GM06990 (cell line): ENCODE data around the gene PARN.
"Not testable (repeated sequence)": the region's sequence is repeated elsewhere in the genome, so short reads cannot be mapped to it uniquely, and the experiment has no call there.

Experiments
- DNase-seq: peaks from one replicate; pipeline ENCODE4 v3.0.0-alpha.2; 2011; ENCODE audit not compliant: insufficient read length; ENCODE audit errors: extremely low read depth
- H3K27me3 ChIP-seq: replicated peaks from 2 replicates; pipeline ENCODE4 v1.6.0; 2011; ENCODE audit warnings: low read length; ENCODE audit not compliant: control insufficient read depth, insufficient read depth
- H3K36me3 ChIP-seq: 2 replicates; pipeline ENCODE4 v1.5.1; 2011; ENCODE audit warnings: low read length; ENCODE audit not compliant: control insufficient read depth, insufficient read depth
- H3K4me3 ChIP-seq: replicated peaks from 2 replicates; pipeline ENCODE4 v1.5.1; 2011; ENCODE audit warnings: low read depth, mild to moderate bottlenecking, control low read depth, low read length
- CTCF ChIP-seq: IDR thresholded peaks from 2 replicates; pipeline ENCODE4 v1.5.1; 2011; ENCODE audit warnings: low read length, control low read depth, mild to moderate bottlenecking, inconsistent platforms; ENCODE audit not compliant: insufficient read depth, poor library complexity, severe bottlenecking

Gene PARN

DNA sequence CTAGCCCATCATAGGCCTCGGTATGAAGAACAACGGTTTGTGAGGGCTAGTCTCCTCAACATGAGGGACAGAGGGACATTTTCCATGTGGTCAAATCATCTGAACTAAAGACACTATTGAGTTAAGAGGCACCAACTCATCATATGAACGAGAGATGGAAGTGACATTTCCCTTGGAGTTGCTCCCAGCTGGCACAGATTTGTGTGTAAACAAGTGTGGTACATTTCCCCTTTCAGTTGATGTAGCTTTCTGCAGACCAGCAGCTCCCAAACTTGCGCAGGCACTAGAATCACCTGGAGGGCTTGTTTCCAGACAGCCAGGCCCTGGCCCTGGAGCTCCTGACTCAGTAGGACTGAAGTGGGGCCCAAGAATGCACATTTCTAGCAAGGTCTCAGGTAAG, 205.5 kb downstream of the PARN start:
- H3K36me3 ChIP-seq, result no peaks in the 10 kb centered on the region
- DNase-seq, result no peak
- TF ChIP-seq CTCF, result no peak
- no peaks in the 10 kb centered on the region for H3K27me3 ChIP-seq
- H3K4me3 ChIP-seq, result no peak overlapping the region

- Histone ChIP-seq H3K27me3 (no peaks in the 10 kb centered on the region), H3K4me3 (no peak overlapping the region), H3K36me3 (no peaks in the 10 kb centered on the region)
- no peak for TF ChIP-seq CTCF
- DNase-seq, result no peak
Observed at GRCh38 chr16:14423344-14423743, 206.7 kb downstream of the PARN start.

DNA sequence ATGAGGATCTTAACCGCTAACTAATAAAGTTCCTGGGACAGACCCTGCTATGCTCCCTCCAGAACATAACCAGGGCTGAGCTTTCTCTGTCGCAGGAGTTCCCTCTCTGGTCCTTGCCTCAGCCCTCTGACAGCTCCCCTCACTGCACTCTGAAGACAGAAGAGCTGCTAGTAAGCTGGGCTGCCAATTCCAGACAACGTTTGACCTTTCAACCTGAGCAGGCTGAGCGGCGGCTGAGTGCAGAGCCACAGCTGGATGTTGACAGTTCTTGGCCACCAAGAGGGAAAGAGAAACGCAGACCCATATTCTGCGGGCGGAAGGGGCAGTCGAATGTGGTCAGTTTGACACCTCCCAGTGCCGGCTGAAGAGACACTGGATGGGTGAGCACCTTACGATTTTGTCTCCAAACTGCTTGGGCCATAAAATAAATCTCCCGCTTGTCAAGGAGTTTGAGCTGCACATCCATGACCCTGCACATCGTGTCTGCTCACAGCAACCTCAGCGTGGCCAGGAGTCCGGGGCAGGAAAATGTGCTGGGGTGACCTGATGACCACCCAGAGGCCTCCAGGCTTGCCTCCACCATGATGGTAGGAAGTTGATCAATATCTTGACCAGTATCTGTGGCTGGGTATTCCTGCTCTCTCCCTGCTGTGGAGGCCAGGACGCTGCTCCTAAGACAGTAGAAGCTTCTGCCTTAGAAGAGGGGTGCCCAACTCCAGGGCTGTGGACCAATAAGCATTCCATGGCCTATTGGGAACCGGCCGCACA, 209.2 kb downstream of the PARN start:
- H3K4me3 ChIP-seq, result no peak overlapping the region
- no peak for TF ChIP-seq CTCF
- no peak for DNase-seq

DNA sequence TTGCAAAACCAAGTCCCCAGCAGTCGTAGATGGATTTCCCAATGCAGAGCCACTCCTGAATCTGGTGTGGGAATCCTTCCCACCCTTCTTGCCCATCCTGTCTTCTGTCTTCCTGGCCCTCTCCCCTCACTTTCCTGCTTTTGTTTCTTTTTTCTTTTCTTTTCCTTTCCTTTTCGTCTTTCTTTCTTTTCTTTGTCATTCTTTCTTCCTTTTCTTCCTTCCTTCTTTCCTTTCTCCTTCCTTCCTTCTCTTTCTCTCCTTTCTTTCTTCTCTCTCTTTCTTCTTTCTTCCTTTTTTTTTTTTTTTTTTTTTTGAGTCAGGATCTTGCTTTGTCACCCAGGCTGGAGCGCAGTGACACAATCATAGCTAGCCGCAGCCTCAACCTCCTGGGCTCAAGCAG, 209.8 kb downstream of the PARN start:
- H3K36me3 ChIP-seq, H3K27me3 ChIP-seq, DNase-seq, H3K4me3 ChIP-seq: not testable (repeated sequence)

More for the DNA sequence above, 209.2 kb downstream of the PARN start:
- Histone ChIP-seq H3K27me3 (no peaks in the 10 kb centered on the region), H3K36me3 (no peaks in the 10 kb centered on the region)

DNA sequence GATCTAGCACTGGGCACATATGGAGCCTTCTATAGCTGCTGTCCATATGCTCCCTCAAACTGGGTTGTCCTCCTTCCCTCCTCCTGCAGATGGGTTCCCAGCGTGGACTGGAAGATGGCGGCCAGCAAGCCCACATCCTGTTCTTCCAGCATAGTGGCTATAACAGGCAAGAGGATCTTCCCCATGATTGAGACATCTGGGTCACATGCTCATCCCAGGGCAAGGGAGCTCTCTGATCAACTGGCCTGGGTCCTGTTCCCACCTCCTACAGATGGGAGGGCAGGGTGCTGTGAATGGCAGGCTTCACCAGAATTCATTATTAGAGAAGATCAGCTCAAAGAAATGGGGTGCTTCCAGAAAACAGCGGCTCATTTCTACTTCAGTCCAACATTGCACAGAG, 210.2 kb downstream of the PARN start:
- peaks cover 2% of the 10 kb centered on the region; the same call in 1 of the 2 replicates for H3K36me3 ChIP-seq
- H3K27me3 ChIP-seq, result no peaks in the 10 kb centered on the region
- TF ChIP-seq CTCF, result no peak
- no peak for DNase-seq
- H3K4me3 ChIP-seq, result no peak overlapping the region

- Histone ChIP-seq H3K36me3 (peaks cover 2% of the 10 kb centered on the region; the same call in 1 of the 2 replicates), H3K4me3 (no peak overlapping the region)
Observed at GRCh38 chr16:14418795-14419225, 211.2 kb downstream of the PARN start.

More at GRCh38 chr16:14418795-14419225, 211.2 kb downstream of the PARN start:
- H3K27me3 ChIP-seq, result no peaks in the 10 kb centered on the region
- TF ChIP-seq CTCF, result no peak
- no peak for DNase-seq
